ENCODE measurements around the gene ITGA1. TPM values are rescaled to one million over a fixed set of nuclear protein-coding genes. Genes with fewer than 3 reads are reported as not detected.

Gene ITGA1
- total and polyA plus RNA-seq, 2 donors from 2014 or later = 13.3 to 65.6 TPM

DNA sequence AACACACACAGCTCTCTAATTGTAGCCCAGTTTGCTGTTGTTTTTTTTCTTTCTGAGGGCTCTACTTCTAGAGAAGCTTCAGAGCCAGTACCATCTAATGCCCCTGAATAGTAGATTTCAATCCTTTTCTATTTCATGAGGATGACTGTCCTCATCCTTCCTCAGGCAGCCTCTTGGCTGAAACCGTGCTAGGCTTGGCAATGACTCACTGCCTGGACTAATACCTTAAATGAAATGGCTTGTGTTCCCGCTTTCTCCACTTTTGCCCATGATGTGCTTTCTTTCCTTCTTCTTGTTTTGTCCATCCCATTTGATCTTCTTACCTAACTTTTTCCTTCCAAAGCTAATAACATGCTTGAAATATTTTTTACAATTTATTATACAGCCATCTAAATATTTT lies 80.1 kb downstream of the ITGA1 start:
- no peak for FAIRE-seq
- Histone ChIP-seq H3K27me3 (ENCODE audit: control insufficient read depth, insufficient read depth, low read length) (no peaks in the 10 kb centered on the region), H3K4me1 (ENCODE audit: control insufficient read depth in 2 of 3, insufficient read depth in 2 of 3, low read depth in 1 of 3, low read length in 3 of 3) (peaks cover 9 to 15% (median 10%) of the 10 kb centered on the region in 3 donors), H3K27ac (ENCODE audit: low read depth in 2 of 2, low read length in 2 of 2) (no peak overlapping the region), H3K4me3 (ENCODE audit: low read length in 3 of 3) (no peak overlapping the region), H3K36me3 (ENCODE audit: control insufficient read depth in 2 of 3, insufficient read depth in 3 of 3, low read length in 3 of 3) (peaks cover 0 to 7% (median 0%) of the 10 kb centered on the region in 3 donors), H3K9ac (ENCODE audit: low read length in 3 of 3) (no peak overlapping the region), H3K9me3 (ENCODE audit: control insufficient read depth in 2 of 3, insufficient read depth in 1 of 3, low read length in 3 of 3) (no peaks in the 10 kb centered on the region)
- no peak for DNase-seq
- intact Hi-C loops (cut with DNase I) = no loop called here
- TF ChIP-seq, protein P1, sequence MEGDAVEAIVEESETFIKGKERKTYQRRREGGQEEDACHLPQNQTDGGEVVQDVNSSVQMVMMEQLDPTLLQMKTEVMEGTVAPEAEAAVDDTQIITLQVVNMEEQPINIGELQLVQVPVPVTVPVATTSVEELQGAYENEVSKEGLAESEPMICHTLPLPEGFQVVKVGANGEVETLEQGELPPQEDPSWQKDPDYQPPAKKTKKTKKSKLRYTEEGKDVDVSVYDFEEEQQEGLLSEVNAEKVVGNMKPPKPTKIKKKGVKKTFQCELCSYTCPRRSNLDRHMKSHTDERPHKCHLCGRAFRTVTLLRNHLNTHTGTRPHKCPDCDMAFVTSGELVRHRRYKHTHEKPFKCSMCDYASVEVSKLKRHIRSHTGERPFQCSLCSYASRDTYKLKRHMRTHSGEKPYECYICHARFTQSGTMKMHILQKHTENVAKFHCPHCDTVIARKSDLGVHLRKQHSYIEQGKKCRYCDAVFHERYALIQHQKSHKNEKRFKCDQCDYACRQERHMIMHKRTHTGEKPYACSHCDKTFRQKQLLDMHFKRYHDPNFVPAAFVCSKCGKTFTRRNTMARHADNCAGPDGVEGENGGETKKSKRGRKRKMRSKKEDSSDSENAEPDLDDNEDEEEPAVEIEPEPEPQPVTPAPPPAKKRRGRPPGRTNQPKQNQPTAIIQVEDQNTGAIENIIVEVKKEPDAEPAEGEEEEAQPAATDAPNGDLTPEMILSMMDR (IDR thresholded peaks at IDR 0.05; ENCODE audit: borderline replicate concordance, extremely low read depth, insufficient read depth) = no peak

DNA sequence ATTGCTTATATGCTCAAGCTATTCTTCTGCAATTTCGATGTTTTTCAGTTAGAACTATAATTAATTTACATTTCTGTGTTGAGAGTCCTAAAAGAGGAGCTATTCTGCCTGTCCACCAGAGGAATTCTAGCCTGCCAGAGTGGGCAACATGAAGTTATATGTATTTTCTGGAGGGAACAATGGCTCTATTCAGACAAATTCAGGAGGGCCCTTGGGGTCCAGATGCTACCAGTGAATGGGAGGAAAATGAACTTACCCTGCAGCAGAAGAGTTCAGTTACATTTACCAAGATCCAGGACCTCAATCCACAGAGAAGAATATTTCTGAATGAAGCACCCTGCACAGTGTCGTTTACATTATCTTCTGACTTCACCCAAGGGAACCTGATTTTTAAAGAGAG lies 80.7 kb downstream of the ITGA1 start:
- Histone ChIP-seq H3K9ac (ENCODE audit: low read length in 3 of 3) (no peak overlapping the region), H3K27me3 (ENCODE audit: control insufficient read depth, insufficient read depth, low read length) (no peaks in the 10 kb centered on the region), H3K36me3 (ENCODE audit: control insufficient read depth in 2 of 3, insufficient read depth in 3 of 3, low read length in 3 of 3) (peaks cover 0 to 7% (median 0%) of the 10 kb centered on the region in 3 donors), H3K9me3 (ENCODE audit: control insufficient read depth in 2 of 3, insufficient read depth in 1 of 3, low read length in 3 of 3) (no peaks in the 10 kb centered on the region), H3K27ac (ENCODE audit: low read depth in 2 of 2, low read length in 2 of 2) (no peak overlapping the region), H3K4me1 (ENCODE audit: control insufficient read depth in 2 of 3, insufficient read depth in 2 of 3, low read depth in 1 of 3, low read length in 3 of 3) (peaks cover 9 to 15% (median 10%) of the 10 kb centered on the region in 3 donors), H3K4me3 (ENCODE audit: low read length in 3 of 3) (no peak overlapping the region)
- intact Hi-C loops (cut with DNase I) = no loop called here
- no peak for DNase-seq
- TF ChIP-seq, protein P1 (IDR thresholded peaks at IDR 0.05; ENCODE audit: borderline replicate concordance, extremely low read depth, insufficient read depth) = no peak
- FAIRE-seq = no peak

DNA sequence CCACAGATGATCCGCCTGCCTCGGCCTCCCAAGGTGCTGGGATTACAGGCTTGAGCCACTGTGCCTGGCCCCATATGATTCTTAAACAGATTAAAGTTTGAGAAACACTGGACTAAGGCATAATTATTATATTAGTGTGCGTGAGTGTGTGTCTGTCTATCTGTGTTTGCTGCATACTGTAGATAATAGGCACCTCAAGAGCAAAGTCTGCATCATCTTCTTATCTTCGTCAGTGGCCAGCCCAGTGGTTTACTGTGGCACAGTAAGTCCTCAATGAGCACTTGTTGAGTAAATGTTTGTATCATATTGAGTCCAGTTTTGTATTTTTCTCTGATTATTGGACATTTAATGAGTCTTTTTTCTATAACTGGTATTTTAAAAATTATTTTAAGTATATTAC lies 81.7 kb downstream of the ITGA1 start:
- H3K4me3 ChIP-seq (ENCODE audit: low read length in 3 of 3) = no peak overlapping the region

More for the DNA sequence above, 81.7 kb downstream of the ITGA1 start:
- DNase-seq (no peak), FAIRE-seq (no peak)
- Histone ChIP-seq H3K36me3 (ENCODE audit: control insufficient read depth in 2 of 3, insufficient read depth in 3 of 3, low read length in 3 of 3) (peaks cover 0 to 7% (median 0%) of the 10 kb centered on the region in 3 donors), H3K4me1 (ENCODE audit: control insufficient read depth in 2 of 3, insufficient read depth in 2 of 3, low read depth in 1 of 3, low read length in 3 of 3) (peaks cover 6 to 10% (median 7%) of the 10 kb centered on the region in 3 donors), H3K27me3 (ENCODE audit: control insufficient read depth, insufficient read depth, low read length) (no peaks in the 10 kb centered on the region), H3K9me3 (ENCODE audit: control insufficient read depth in 2 of 3, insufficient read depth in 1 of 3, low read length in 3 of 3) (no peaks in the 10 kb centered on the region), H3K27ac (ENCODE audit: low read depth in 2 of 2, low read length in 2 of 2) (no peak overlapping the region), H3K9ac (ENCODE audit: low read length in 3 of 3) (no peak overlapping the region)
- TF ChIP-seq, protein P1 (IDR thresholded peaks at IDR 0.05; ENCODE audit: borderline replicate concordance, extremely low read depth, insufficient read depth) = no peak
- intact Hi-C loops (cut with DNase I) = no loop called here
